Fibroblast of skin of abdomen (primary cell): Measurements from ENCODE around the gene FER1L5.

Experiments used
- DNase-seq: peaks from one replicate; pipeline ENCODE4 v3.0.0-alpha.2; 2013

FER1L5 gene

GRCh38 chr2:96753661-96754282 lies 111.2 kb downstream of the FER1L5 start:
- no peak for DNase-seq

GRCh38 chr2:96754317-96754716 lies 111.8 kb downstream of the FER1L5 start:
- DNase-seq, result no peak
